A673 (cell line): ENCODE measurements around the gene TSKS.

Experiments used
- EZH2 ChIP-seq: fragments of 200-600 bp; sonication (generic); IDR thresholded peaks from 2 replicates; pipeline ENCODE4 v1.6.1; 2017; ENCODE audit warnings: borderline replicate concordance, low read depth, mild to moderate bottlenecking, mixed read lengths, antibody characterized with exemption, low read length; ENCODE audit not compliant: poor library complexity, severe bottlenecking
- TF ChIP-seq, protein P1 (sequence below): fragments of 300-800, 200-600 bp; sonication (generic); conservative IDR thresholded peaks from 2 replicates; pipeline ENCODE4 v1.5.1; 2017; ENCODE audit warnings: low read depth, mild to moderate bottlenecking, antibody characterized with exemption, low read length, moderate library complexity, mixed read lengths

DNA sequence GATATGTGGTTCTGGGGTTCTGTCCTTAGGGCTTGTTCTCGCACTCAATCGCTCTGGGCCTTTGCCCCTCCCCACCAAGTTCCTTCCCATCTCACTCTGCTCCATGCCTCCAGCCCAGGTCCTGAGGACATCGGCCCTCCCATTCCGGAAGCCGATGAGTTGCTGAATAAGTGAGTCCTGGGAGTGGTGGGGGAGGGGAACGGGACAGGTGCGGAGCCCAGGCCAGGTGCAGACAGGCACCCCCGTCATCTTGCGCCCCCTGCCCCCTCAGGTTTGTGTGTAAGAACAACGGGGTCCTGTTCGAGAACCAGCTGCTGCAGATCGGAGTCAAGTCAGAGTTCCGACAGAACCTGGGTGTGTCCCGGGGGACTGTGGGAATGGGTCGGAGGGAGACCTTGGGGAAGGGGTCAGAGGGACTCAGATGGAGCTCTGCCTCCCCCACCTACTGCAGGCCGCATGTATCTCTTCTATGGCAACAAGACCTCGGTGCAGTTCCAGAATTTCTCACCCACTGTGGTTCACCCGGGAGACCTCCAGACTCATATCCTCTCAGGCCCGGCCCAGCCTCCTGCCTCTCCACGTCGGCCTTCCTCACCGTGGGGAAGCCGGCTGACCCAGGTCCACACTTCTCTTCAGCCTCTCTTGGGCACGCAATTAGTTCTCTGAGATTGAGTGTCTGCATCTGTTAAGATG, 39.9 kb upstream of the TSKS start:
- TF ChIP-seq, protein P1, sequence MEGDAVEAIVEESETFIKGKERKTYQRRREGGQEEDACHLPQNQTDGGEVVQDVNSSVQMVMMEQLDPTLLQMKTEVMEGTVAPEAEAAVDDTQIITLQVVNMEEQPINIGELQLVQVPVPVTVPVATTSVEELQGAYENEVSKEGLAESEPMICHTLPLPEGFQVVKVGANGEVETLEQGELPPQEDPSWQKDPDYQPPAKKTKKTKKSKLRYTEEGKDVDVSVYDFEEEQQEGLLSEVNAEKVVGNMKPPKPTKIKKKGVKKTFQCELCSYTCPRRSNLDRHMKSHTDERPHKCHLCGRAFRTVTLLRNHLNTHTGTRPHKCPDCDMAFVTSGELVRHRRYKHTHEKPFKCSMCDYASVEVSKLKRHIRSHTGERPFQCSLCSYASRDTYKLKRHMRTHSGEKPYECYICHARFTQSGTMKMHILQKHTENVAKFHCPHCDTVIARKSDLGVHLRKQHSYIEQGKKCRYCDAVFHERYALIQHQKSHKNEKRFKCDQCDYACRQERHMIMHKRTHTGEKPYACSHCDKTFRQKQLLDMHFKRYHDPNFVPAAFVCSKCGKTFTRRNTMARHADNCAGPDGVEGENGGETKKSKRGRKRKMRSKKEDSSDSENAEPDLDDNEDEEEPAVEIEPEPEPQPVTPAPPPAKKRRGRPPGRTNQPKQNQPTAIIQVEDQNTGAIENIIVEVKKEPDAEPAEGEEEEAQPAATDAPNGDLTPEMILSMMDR: no peak
- no peak for TF ChIP-seq EZH2
